ENCODE measurements around the gene C9orf153.
"Not testable (repeated sequence)": the region's sequence is repeated elsewhere in the genome, so short reads cannot be mapped to it uniquely, and the experiment has no call there.

Gene C9orf153

DNA sequence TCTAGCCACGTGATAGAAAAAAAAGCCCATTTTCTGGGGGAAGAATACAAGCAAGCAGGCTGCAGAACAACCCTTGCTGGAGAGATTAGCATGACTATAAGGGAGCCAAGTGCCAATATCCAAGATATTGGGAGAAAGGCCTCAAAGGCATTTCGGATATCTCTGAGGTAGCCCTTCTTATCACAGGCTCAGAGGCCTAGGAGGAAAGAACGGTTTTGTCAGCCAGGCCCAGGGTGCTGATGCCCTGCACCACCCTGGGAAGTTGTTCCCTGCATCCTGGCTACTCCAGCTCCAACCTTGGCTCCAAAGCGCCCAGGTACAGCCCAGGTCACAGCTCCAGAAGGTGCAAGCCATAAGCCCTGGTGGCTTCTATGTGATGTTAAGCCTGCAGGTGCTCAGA lies 66.4 kb downstream of the C9orf153 start:
- DNase-seq (ENCODE audit: low read depth in 1 of 2, low spot score in 1 of 2) = no peak

DNA sequence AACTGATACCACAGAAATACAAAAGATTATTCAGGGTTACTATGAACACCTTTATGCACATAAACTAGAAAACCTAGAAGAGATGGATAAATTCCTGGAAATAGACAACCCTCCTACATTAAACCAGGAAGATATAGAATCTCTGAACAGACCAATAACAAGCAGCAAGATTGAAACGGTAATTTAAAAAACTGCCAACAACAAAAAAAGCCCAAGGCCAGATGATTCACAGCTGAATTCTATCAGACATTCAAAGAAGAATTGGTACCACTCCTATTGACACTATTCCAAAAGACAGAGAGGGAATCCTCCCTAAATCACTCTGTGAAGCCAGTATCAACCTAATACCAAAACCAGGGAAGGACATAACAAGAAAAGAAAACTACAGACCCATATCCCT lies 68.8 kb downstream of the C9orf153 start:
- DNase-seq (ENCODE audit: low read depth in 1 of 2, low spot score in 1 of 2) = not testable (repeated sequence)

GRCh38 chr9:86187121-86187520 lies 72.3 kb downstream of the C9orf153 start:
- DNase-seq (ENCODE audit: low read depth in 1 of 2, low spot score in 1 of 2) = no peak

DNA sequence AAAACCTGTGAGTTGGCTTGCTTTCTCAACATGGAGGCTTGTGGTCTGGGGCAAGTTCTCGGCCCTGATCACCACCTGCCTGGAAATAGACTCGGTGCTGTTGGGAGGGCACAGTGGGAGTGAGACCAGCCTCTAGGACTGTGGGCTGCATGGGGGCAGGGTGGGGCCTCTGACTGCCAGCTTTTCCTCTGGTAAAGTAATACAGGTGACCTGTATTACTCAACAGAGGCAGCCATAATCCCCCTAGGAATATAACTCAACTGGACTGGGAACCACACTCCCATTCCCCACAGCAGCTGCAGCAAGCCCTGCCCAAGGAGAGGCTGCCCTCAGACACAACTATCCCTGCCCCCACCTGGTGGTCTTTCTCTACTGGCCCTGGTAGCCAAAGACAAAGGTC lies 72.8 kb downstream of the C9orf153 start:
- DNase-seq (ENCODE audit: low read depth in 1 of 2, low spot score in 1 of 2) = no peak

GRCh38 chr9:86185872-86186271 lies 73.6 kb downstream of the C9orf153 start:
- no peak for DNase-seq (ENCODE audit: low read depth in 1 of 2, low spot score in 1 of 2)

DNA sequence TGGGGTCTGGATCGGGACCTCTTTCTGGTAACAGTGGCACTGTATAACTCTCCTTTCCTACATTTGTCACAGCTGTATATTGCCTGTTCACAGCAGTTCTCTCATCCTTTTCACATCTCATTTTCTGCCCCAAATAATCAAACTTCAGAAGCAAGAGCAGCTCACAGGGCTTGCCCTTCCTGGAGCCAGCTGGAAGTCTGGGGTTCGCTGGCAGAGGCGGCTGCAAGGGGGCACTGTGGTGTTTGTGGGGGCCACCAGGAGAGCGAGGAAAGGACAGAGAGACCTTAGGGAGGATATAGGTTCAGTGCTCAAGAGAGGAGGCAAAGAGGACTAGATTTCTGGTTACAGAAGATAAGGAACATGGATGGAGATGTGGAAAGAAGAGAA lies 75.3 kb downstream of the C9orf153 start:
- no peak for DNase-seq (ENCODE audit: low read depth in 1 of 2, low spot score in 1 of 2)

- no peak for DNase-seq (ENCODE audit: low read depth in 1 of 2, low spot score in 1 of 2)
Measured at GRCh38 chr9:86183229-86184137, 76.0 kb downstream of the C9orf153 start.

DNA sequence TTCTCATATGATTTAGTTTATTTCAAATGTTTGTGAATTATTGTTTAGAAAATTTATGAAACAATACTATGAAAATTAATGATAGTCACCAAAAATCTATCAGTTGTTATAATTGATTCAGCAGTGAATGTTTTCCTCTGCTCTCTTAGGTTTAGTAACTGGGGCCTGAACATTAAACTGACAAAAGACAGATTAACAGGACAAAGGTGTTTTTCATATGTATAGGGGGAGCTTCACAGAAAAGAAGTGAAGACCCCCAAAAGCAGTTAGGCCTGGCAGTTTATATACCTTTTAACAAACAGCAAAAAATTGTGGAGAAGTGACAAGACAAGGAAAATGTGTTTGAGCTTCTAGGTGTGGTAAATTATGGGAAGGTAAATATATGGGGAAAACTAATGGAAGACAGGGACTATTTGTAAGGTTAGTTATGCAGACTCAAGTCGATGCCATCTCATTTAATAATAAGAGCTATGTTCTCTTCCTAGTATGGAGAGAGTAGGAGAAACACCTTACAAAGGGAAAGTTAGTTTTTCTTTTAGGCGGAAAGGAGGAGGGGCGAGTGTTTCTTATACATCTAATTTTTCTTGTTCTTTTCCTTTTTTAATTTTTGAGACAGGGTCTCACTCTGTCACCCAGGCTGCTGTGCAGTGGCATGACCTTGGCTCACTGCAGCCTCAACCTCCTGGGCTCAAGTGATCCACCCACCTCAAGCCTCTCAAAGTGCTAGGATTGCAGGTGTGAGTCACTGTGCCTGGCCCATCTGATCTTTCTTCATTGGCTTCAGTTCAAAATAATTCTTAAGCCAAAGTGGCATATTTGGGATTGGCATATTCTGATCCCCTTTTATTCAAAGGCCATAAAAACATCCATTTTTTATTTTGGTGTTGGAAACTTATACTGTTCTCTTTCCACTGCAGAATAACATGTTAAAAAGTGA lies 77.8 kb downstream of the C9orf153 start:
- DNase-seq (ENCODE audit: low read depth in 1 of 2, low spot score in 1 of 2) = no peak

- DNase-seq (ENCODE audit: low read depth in 1 of 2, low spot score in 1 of 2) = no peak
Measured at GRCh38 chr9:86178503-86178902, 81.0 kb downstream of the C9orf153 start.

GRCh38 chr9:86177995-86178394 lies 81.5 kb downstream of the C9orf153 start:
- DNase-seq (ENCODE audit: low read depth in 1 of 2, low spot score in 1 of 2) = no peak

DNA sequence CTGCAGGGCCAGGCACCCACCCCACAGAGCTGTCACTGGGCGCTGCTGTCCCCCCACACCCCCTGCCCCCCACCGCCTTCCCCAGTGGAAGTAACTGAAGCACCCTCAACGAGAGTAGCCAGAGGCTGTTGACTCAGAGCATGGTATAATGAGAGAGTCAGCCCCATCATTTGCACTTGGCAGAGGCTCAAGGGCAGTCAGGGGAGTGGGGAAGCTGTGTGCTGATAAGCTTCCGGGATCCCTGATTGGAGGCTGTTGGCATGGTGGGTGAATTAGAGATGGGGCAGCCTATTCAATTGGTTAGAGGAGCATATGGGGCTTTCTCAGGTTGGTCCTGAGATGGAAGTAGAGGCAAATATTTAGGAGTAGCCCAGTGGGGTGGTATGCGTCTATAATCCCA lies 83.0 kb downstream of the C9orf153 start:
- DNase-seq (ENCODE audit: low read depth in 1 of 2, low spot score in 1 of 2) = no peak

DNA sequence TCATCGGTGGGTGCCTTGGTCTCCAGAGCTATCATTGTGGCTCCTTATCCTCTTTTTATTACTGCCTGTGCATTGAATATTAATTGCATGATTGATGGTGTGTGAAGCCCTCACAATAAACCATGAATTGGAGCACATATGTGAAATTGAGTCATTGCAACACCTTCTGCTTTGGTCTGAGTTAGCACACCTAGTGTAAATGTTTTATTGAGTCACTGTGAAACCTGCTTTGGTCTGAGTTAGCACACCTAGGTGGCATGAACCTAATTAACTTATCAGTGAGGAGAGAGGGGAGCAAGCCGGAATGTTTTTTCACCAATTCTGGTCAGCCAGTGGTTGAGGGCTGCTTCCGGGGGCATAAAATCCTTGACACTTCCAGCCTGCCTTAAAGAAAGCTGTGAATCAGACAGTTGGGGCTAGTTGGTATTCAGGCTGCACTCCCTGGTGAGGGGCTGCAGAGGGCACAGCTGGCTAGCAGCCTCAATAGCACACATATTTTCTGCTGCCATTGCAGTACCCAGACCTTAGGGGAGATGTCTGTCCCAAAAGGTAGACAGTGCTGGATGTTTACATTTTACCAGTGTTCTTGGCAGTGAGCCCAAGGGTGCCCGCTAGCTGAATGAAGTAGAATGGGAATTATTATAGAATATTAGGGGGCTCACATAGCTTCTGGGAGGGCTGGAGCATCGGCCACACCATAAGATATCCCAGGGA lies 83.6 kb downstream of the C9orf153 start:
- no peak for DNase-seq (ENCODE audit: low read depth in 1 of 2, low spot score in 1 of 2)

DNA sequence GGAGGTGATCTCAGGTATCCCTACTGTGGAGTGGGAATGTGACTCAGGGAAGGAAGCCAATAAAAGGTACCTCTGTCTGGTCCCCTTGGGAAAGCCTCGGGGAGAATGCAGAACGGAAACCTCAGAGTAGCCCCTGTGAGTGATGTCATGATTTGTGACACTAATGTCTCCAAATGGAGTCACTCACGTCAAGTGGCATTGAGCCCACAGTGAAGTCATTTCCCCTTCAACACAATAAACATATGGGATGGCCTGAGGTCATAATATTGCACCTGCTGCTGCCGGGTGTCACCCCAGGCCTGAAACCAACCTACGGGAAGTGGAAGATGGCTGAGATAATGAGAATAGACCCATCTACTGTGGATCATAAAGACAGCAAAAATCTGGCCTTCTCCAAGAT lies 84.2 kb downstream of the C9orf153 start:
- DNase-seq (ENCODE audit: low read depth in 1 of 2, low spot score in 1 of 2) = no peak

Measured in activated CD4-positive, alpha-beta T cell treated with anti-CD3 and anti-CD28 coated beads, Interleukin-2, amount 50 U/mL, for 24 hours (primary cell).